ENCODE results near the gene CACNB1.

GRCh38 chr17:39210093-39210434 is 12.6 kb upstream of the CACNB1 start:
- TF ChIP-seq CTCF (IDR thresholded peaks at IDR 0.05): no peak
- TF ChIP-seq TCF12 (IDR thresholded peaks at IDR 0.05): no peak
- no peak for TF ChIP-seq CHD2 (IDR thresholded peaks at IDR 0.05; ENCODE audit: low read length, partially characterized antibody)
- TF ChIP-seq ELF1 (IDR thresholded peaks at IDR 0.05): no peak
- no peak for TF ChIP-seq RCOR1 (IDR thresholded peaks at IDR 0.05; ENCODE audit: low read length)
- no peak for TF ChIP-seq POLR2AphosphoS5 (IDR thresholded peaks at IDR 0.05; ENCODE audit: low read depth, low read length)
